HT1080 (cell line): ENCODE data around the gene PPP2R5D. TPM values are rescaled to one million over a fixed set of nuclear protein-coding genes. Genes with fewer than 3 reads are reported as not detected.

ENCODE experiments used
- DNase-seq: peaks from one replicate; pipeline ENCODE4 v3.0.0-alpha.2; 2015; ENCODE audit warnings: low read depth
- total RNA-seq: library from RNA; depleted of rRNA; stranded (reverse); fragments of >200 nt; shearing (Covaris generic); gene quantifications from 2 replicates; pipeline ENCODE4 v1.2.3, GENCODE V29; 2014; rRNA removed

Gene PPP2R5D
- total RNA-seq, 1 experiment from 2014 or later, result 43.5 TPM

- peak; percentile 97 for DNase-seq
Observed at GRCh38 chr6:43053545-43054205, 69.3 kb downstream of the PPP2R5D start, which contains the start of gene CUL7. TSS of gene CUL7 (minus strand) at chr6:43053851. CDS start at chr6:43052788, 1,063 bp downstream.

DNA sequence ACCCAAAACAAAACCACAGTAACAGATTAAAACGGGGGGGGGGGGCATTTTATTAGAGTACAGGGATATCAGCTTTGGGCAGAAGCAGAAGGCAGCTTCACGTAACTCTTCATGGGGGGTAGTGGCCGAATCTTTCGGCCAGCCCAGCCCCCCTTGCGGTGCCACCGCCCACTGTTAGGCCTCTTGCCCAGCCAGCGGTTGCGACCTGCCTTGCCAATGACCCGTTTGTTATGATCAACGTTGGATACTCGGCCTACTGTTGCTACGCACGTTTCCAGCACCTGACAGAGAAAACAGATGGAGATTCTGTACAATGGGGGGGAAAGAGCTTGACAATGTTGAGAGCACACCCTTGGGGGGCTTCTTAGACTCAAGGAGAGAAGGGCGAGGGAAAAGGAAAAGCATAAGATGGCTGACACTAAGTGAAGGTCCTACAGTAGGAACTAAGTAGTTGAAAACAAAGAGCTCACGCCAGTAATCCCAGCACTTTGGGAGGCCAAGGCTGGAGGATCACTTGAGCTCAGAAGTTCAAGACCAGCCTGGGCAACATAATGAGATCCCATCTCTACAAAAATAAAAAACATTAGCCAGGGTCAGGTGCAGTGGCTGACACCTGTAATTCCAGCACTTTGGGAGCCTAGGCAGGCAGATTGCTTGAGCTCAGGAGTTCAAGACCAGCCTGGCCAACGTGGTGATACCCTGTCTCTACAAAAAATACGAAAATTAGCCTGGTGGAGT lies 70.0 kb downstream of the PPP2R5D start:
- no peak for DNase-seq

DNA sequence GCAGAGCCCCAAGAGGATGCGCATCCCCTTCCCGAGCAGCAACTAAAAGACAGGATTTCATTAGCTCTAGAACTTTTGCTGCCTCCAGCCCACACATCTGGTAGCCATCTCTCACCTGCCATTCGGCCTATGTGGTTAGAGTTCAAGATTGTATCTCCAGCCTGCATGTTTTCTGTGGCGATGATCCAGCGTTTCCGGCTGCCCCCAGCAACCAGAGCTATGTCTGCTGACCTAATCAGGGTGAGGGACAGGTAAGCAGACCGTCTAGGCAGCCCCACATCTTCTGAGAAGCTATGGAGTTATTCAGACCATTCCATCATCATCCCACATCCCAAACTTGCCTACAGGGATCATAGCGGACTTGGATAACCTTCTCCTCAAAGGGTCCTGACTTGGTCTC lies 71.6 kb downstream of the PPP2R5D start:
- no peak for DNase-seq

DNA sequence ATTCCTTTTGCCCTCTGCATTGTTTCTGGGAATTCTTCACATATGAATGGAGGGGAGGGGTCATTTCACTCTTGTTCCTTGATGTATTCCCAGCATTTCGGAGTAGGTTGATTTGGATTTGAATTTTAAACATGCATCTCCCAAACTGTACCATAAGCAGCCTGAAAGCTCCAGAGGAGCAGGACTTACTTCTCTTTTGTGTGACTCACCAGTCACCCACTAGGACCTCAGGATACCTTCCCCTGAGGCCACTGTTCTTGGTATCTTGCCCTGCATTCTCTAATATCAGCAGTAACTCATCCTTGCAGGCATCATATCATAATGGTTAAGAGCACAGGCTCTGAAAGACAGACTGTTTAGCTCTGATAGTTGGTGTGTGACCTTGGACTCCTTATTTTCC lies 74.2 kb downstream of the PPP2R5D start:
- DNase-seq, result no peak

GRCh38 chr6:43059168-43060033 lies 75.0 kb downstream of the PPP2R5D start, which contains the start of the genes KLC4 and MRPL2:
TSS of gene KLC4 (plus strand) at chr6:43059631. CDS start at chr6:43061336, 1,705 bp downstream.
TSS of gene MRPL2 (minus strand) at chr6:43059434. CDS start at chr6:43059381, 53 bp downstream.
- peak; percentile 98 for DNase-seq

GRCh38 chr6:43060034-43060754 lies 75.8 kb downstream of the PPP2R5D start:
- DNase-seq, result no peak

- DNase-seq, result no peak
Observed at GRCh38 chr6:43060755-43061633, 76.6 kb downstream of the PPP2R5D start.

GRCh38 chr6:43061861-43062260 lies 77.5 kb downstream of the PPP2R5D start:
- DNase-seq, result peak; percentile 34

Other genes with a start within 250 kb of the PPP2R5D start
- 44.9 and 51.8 TPM in 2 replicates for gene TBCC, start 238.5 kb upstream of the PPP2R5D start, total RNA-seq
- 3.4 and 4.9 TPM in 2 replicates for gene BICRAL, start 202.5 kb upstream of the PPP2R5D start, total RNA-seq
- 139 and 142 TPM in 2 replicates for gene RPL7L1, start 105.0 kb upstream of the PPP2R5D start, total RNA-seq
- gene PTCRA, start 68.5 kb upstream of the PPP2R5D start, total RNA-seq, result not detected in 2 replicates
- gene CNPY3, start 55.1 kb upstream of the PPP2R5D start, total RNA-seq, result 39.9 and 45.3 TPM in 2 replicates
- not detected in 2 replicates for gene GNMT, start 23.8 kb upstream of the PPP2R5D start, total RNA-seq
- gene PEX6, start 5.4 kb upstream of the PPP2R5D start, total RNA-seq, result 21.2 and 25.4 TPM in 2 replicates
- 98.7 and 127 TPM in 2 replicates for gene MEA1, start 29.4 kb downstream of the PPP2R5D start, total RNA-seq
- gene KLHDC3, start 29.7 kb downstream of the PPP2R5D start, total RNA-seq, result 119 and 133 TPM in 2 replicates
- 134 and 137 TPM in 2 replicates for gene RRP36, start 37.1 kb downstream of the PPP2R5D start, total RNA-seq
- 19.4 and 19.6 TPM in 2 replicates for gene CUL7, start 69.3 kb downstream of the PPP2R5D start, total RNA-seq
- gene MRPL2, start 74.9 kb downstream of the PPP2R5D start, total RNA-seq, result 32.5 and 54.0 TPM in 2 replicates
- gene KLC4, start 75.1 kb downstream of the PPP2R5D start, total RNA-seq, result 9.4 and 10.7 TPM in 2 replicates
- gene PTK7, start 91.7 kb downstream of the PPP2R5D start, total RNA-seq, result 35.8 and 38.2 TPM in 2 replicates
- 32.8 and 35.5 TPM in 2 replicates for gene SRF, start 186.7 kb downstream of the PPP2R5D start, total RNA-seq
- gene CUL9, start 197.6 kb downstream of the PPP2R5D start, total RNA-seq, result 15.2 and 22.1 TPM in 2 replicates
- gene DNPH1, start 244.9 kb downstream of the PPP2R5D start, total RNA-seq, result 92.6 and 123 TPM in 2 replicates